ENCODE measurements around the gene WWOX. TPM values are rescaled to one million over a fixed set of nuclear protein-coding genes. Genes with fewer than 3 reads are reported as not detected.

WWOX gene
- total and polyA plus RNA-seq, 2 of the 4 experiments (the other 2 are of a cell fraction), result 2.7 to 5.4 TPM

- no peak overlapping the region for H2AFZ ChIP-seq (replicated peaks; ENCODE audit: low read length, poor library complexity)
- H3K18ac ChIP-seq (ENCODE audit: low read depth, low read length), result no peak overlapping the region
- no peaks in the 10 kb centered on the region for H3K4me1 ChIP-seq (ENCODE audit: control insufficient read depth, insufficient read depth, low read length)
- H2BK15ac ChIP-seq (ENCODE audit: low read depth, low read length), result no peak overlapping the region
- dilution Hi-C loops (cut with HindIII; ENCODE audit: low sequenced_read_pairs, unreplicated experiment), result no loop called here
- H2AK9ac ChIP-seq (replicated peaks; ENCODE audit: low read depth, low read length, poor library complexity), result no peak overlapping the region
- H3K14ac ChIP-seq (replicated peaks; ENCODE audit: low read depth, low read length), result no peak overlapping the region
- H4K8ac ChIP-seq (ENCODE audit: low read depth in 2 of 2, low read length in 2 of 2), result no peak overlapping the region
- H2BK120ac ChIP-seq (ENCODE audit: low read depth, low read length), result no peak overlapping the region
- H3K36me3 ChIP-seq (ENCODE audit: control insufficient read depth, insufficient read depth, low read length), result no peaks in the 10 kb centered on the region
- ATAC-seq (ENCODE audit: low read depth) (no peak), DNase-seq (no peak)
- H3K27ac ChIP-seq (ENCODE audit: insufficient read depth, low read length), result no peak overlapping the region
- no peak overlapping the region for H3K56ac ChIP-seq (ENCODE audit: extremely low read depth, insufficient read depth, low read length)
- H3K79me1 ChIP-seq (ENCODE audit: low read depth in 1 of 2, low read length in 2 of 2), result no peaks in the 10 kb centered on the region
- no peak overlapping the region for H3K4me3 ChIP-seq (ENCODE audit: insufficient read depth, low read depth, low read length)
- no TSS peak for BruUV-seq (replicated peaks)
- no peak overlapping the region for H4K5ac ChIP-seq (ENCODE audit: low read depth, low read length)
- no CpG with 5 or more reads among the region's 6 CpGs for WGBS, 2 experiments (ENCODE audit: extremely low coverage in 2 of 2, insufficient read length in 1 of 2)
- TF ChIP-seq MXI1 (IDR thresholded peaks at IDR 0.05; ENCODE audit: borderline replicate concordance, low read depth, low read length), result no peak
- no peak for TF ChIP-seq BHLHE40 (IDR thresholded peaks at IDR 0.05; ENCODE audit: low read depth, low read length)
- TF ChIP-seq POLR2A (IDR thresholded peaks at IDR 0.05; ENCODE audit: low read depth, low read length), result no peak
- TF ChIP-seq FOS (IDR thresholded peaks at IDR 0.05; ENCODE audit: low read depth, low read length), result no peak
- TF ChIP-seq SMC3 (IDR thresholded peaks at IDR 0.05; ENCODE audit: low read depth, low read length), result no peak
- ChIA-PET POLR2A (ENCODE audit: unreplicated experiment) (no interaction called here), CTCF (no interaction called here)
- H2BK5ac ChIP-seq (ENCODE audit: low read depth, low read length, poor library complexity, severe bottlenecking), result no peak overlapping the region
- H4K20me1 ChIP-seq (ENCODE audit: insufficient read depth, low read length), result no peaks in the 10 kb centered on the region
- H3K9ac ChIP-seq (ENCODE audit: low read depth, low read length), result no peak overlapping the region
- no peak overlapping the region for H3K4me2 ChIP-seq (ENCODE audit: low read depth, low read length)
- H3K9me3 ChIP-seq (ENCODE audit: control insufficient read depth, insufficient read depth, low read length), result peaks cover 23% of the 10 kb centered on the region
- H3K9me1 ChIP-seq (ENCODE audit: insufficient read depth, low read length), result no peaks in the 10 kb centered on the region
- H3K27me3 ChIP-seq (ENCODE audit: control insufficient read depth, insufficient read depth, low read length), result no peaks in the 10 kb centered on the region
- H2AK5ac ChIP-seq (ENCODE audit: low read depth, low read length), result no peak overlapping the region
- H2BK20ac ChIP-seq (ENCODE audit: low read depth, low read length), result no peak overlapping the region
- intact Hi-C loops (cut with micrococcal nuclease), result no loop called here
- in situ Hi-C loops (cut with MboI; ENCODE audit: low sequenced_read_pairs), result no loop called here
- H3K4ac ChIP-seq (ENCODE audit: low read depth, low read length), result no peak overlapping the region
- no peak overlapping the region for H3K23ac ChIP-seq (ENCODE audit: low read depth, low read length)
- no peak overlapping the region for H4K91ac ChIP-seq (ENCODE audit: insufficient read depth, low read depth, low read length)
Measured at GRCh38 chr16:78955206-78955605, 855.8 kb downstream of the WWOX start.
